Measurements from ENCODE around the gene CMTM4. TPM values are rescaled to one million over a fixed set of nuclear protein-coding genes. Genes with fewer than 3 reads are reported as not detected.
"Not testable (repeated sequence)": the region's sequence is repeated elsewhere in the genome, so short reads cannot be mapped to it uniquely, and the experiment has no call there.

Gene CMTM4
- total RNA-seq, 1 experiment from 2014 or later, result 110 TPM

GRCh38 chr16:66599726-66600125, 96.8 kb downstream of the CMTM4 start:
- no TSS peak for BruUV-seq (replicated peaks)
- CTCF ChIA-PET, result no interaction called here
- no peak overlapping the region for H3K27ac Mint-ChIP-seq (ENCODE audit: unreplicated experiment)
- intact Hi-C loops (cut with micrococcal nuclease; ENCODE audit: unreplicated experiment), result no loop called here
- no peak overlapping the region for H3K4me3 Mint-ChIP-seq (ENCODE audit: low read depth, unreplicated experiment)
- peaks cover 6% of the 10 kb centered on the region for H3K9me3 Mint-ChIP-seq (ENCODE audit: low read depth, unreplicated experiment)
- DNase-seq, result no peak
- H3K27me3 Mint-ChIP-seq (ENCODE audit: unreplicated experiment), result no peaks in the 10 kb centered on the region
- H3K4me1 Mint-ChIP-seq (ENCODE audit: low read depth, unreplicated experiment), result peaks cover 10% of the 10 kb centered on the region
- peaks cover 12% of the 10 kb centered on the region for H3K36me3 Mint-ChIP-seq (ENCODE audit: insufficient read depth, unreplicated experiment)
- no peak for TF ChIP-seq CTCF (IDR thresholded peaks at IDR 0.05; ENCODE audit: unreplicated experiment)

- H3K36me3 Mint-ChIP-seq (ENCODE audit: insufficient read depth, unreplicated experiment), result no peaks in the 10 kb centered on the region
- H3K27ac Mint-ChIP-seq (ENCODE audit: unreplicated experiment), result no peak overlapping the region
These were observed 98.4 kb downstream of the CMTM4 start for GRCh38 chr16:66598111-66598510.

GRCh38 chr16:66596986-66597848, 99.3 kb downstream of the CMTM4 start:
- CTCF ChIA-PET, result interaction anchor here (0.7 kb wide), 1 partner anchor 25 kb away, joined by 3 read pairs; no protein-coding TSS in a partner anchor
- H3K9me3 Mint-ChIP-seq (ENCODE audit: low read depth, unreplicated experiment), result peaks cover 6% of the 10 kb centered on the region
- DNase-seq, result no peak
- H3K4me1 Mint-ChIP-seq (ENCODE audit: low read depth, unreplicated experiment), result no peaks in the 10 kb centered on the region
- TF ChIP-seq CTCF (IDR thresholded peaks at IDR 0.05; ENCODE audit: unreplicated experiment), result no peak
- H3K4me3 Mint-ChIP-seq (ENCODE audit: low read depth, unreplicated experiment), result no peak overlapping the region
- no peak overlapping the region for H3K27ac Mint-ChIP-seq (ENCODE audit: unreplicated experiment)
- intact Hi-C loops (cut with micrococcal nuclease; ENCODE audit: unreplicated experiment), result no loop called here
- BruUV-seq (replicated peaks), result no TSS peak
- H3K36me3 Mint-ChIP-seq (ENCODE audit: insufficient read depth, unreplicated experiment), result no peaks in the 10 kb centered on the region
- H3K27me3 Mint-ChIP-seq (ENCODE audit: unreplicated experiment), result no peaks in the 10 kb centered on the region

More at GRCh38 chr16:66598111-66598510, 98.4 kb downstream of the CMTM4 start:
- TF ChIP-seq CTCF (IDR thresholded peaks at IDR 0.05; ENCODE audit: unreplicated experiment), result no peak
- Mint-ChIP-seq H3K27me3 (ENCODE audit: unreplicated experiment) (no peaks in the 10 kb centered on the region), H3K4me1 (ENCODE audit: low read depth, unreplicated experiment) (no peaks in the 10 kb centered on the region), H3K9me3 (ENCODE audit: low read depth, unreplicated experiment) (peaks cover 6% of the 10 kb centered on the region), H3K4me3 (ENCODE audit: low read depth, unreplicated experiment) (no peak overlapping the region)
- no peak for DNase-seq
- CTCF ChIA-PET, result interaction anchor here (0.6 kb wide), 1 partner anchor 47 kb away, joined by 6 read pairs; no protein-coding TSS in a partner anchor
- intact Hi-C loops (cut with micrococcal nuclease; ENCODE audit: unreplicated experiment), result no loop called here
- BruUV-seq (replicated peaks), result no TSS peak

GRCh38 chr16:66596559-66596958, 100.0 kb downstream of the CMTM4 start:
- H3K4me3 Mint-ChIP-seq (ENCODE audit: low read depth, unreplicated experiment); DNase-seq; H3K4me1 Mint-ChIP-seq (ENCODE audit: low read depth, unreplicated experiment); intact Hi-C loops (cut with micrococcal nuclease; ENCODE audit: unreplicated experiment); H3K27ac Mint-ChIP-seq (ENCODE audit: unreplicated experiment); H3K27me3 Mint-ChIP-seq (ENCODE audit: unreplicated experiment); H3K9me3 Mint-ChIP-seq (ENCODE audit: low read depth, unreplicated experiment); BruUV-seq (replicated peaks); H3K36me3 Mint-ChIP-seq (ENCODE audit: insufficient read depth, unreplicated experiment): not testable (repeated sequence)
- CTCF ChIA-PET, result interaction anchor here (0.6 to 0.7 kb wide), 2 partner anchors 24 to 114 kb away, joined by 3 read pairs; no protein-coding TSS in a partner anchor

GRCh38 chr16:66594739-66595138, 101.8 kb downstream of the CMTM4 start:
- no peaks in the 10 kb centered on the region for H3K36me3 Mint-ChIP-seq (ENCODE audit: insufficient read depth, unreplicated experiment)
- CTCF ChIA-PET, result no interaction called here
- H3K9me3 Mint-ChIP-seq (ENCODE audit: low read depth, unreplicated experiment), result no peaks in the 10 kb centered on the region
- no peaks in the 10 kb centered on the region for H3K4me1 Mint-ChIP-seq (ENCODE audit: low read depth, unreplicated experiment)
- intact Hi-C loops (cut with micrococcal nuclease; ENCODE audit: unreplicated experiment), result no loop called here
- H3K4me3 Mint-ChIP-seq (ENCODE audit: low read depth, unreplicated experiment), result no peak overlapping the region
- no peaks in the 10 kb centered on the region for H3K27me3 Mint-ChIP-seq (ENCODE audit: unreplicated experiment)
- TF ChIP-seq CTCF (IDR thresholded peaks at IDR 0.05; ENCODE audit: unreplicated experiment), result no peak
- DNase-seq, result no peak
- BruUV-seq (replicated peaks), result no TSS peak
- no peak overlapping the region for H3K27ac Mint-ChIP-seq (ENCODE audit: unreplicated experiment)

Measured in Calu3 (cell line).